CD4-positive, alpha-beta T cell treated with Interleukin-2 at 100 ng/mL for 4 hours (primary cell): Measurements from ENCODE around the gene ZMYM1.
"Not testable (repeated sequence)": the region's sequence is repeated elsewhere in the genome, so short reads cannot be mapped to it uniquely, and the experiment has no call there.

ENCODE experiments used
- DNase-seq: peaks from one replicate; pipeline ENCODE4 v3.0.0-alpha.2; 2020; ENCODE audit warnings: low spot score

Gene ZMYM1

GRCh38 chr1:35076426-35076825 lies 2.8 kb upstream of the ZMYM1 start:
- DNase-seq = not testable (repeated sequence)

GRCh38 chr1:35080171-35080854 lies 1.1 kb downstream of the ZMYM1 start:
- no peak for DNase-seq

- no peak for DNase-seq
Observed at GRCh38 chr1:35085421-35085820, 6.2 kb downstream of the ZMYM1 start.

- DNase-seq = no peak
Observed at GRCh38 chr1:35097224-35097623, 18.0 kb downstream of the ZMYM1 start.

GRCh38 chr1:35111106-35111505 lies 31.9 kb downstream of the ZMYM1 start:
- no peak for DNase-seq

- DNase-seq = no peak
Observed at GRCh38 chr1:35112668-35113067, 33.5 kb downstream of the ZMYM1 start.

- DNase-seq = peak; percentile 20
Observed at GRCh38 chr1:35115459-35116383, 36.5 kb downstream of the ZMYM1 start.

- no peak for DNase-seq
Observed at GRCh38 chr1:35120458-35121133, 41.4 kb downstream of the ZMYM1 start.

- DNase-seq = no peak
Observed at GRCh38 chr1:35122311-35122710, 43.1 kb downstream of the ZMYM1 start.

GRCh38 chr1:35126546-35126945 lies 47.4 kb downstream of the ZMYM1 start:
- no peak for DNase-seq

GRCh38 chr1:35129080-35129479 lies 49.9 kb downstream of the ZMYM1 start:
- DNase-seq = no peak

GRCh38 chr1:35136780-35137179 lies 57.6 kb downstream of the ZMYM1 start:
- no peak for DNase-seq

GRCh38 chr1:35137590-35137989 lies 58.4 kb downstream of the ZMYM1 start:
- DNase-seq = not testable (repeated sequence)

GRCh38 chr1:35142294-35142693 lies 63.1 kb downstream of the ZMYM1 start:
- DNase-seq = not testable (repeated sequence)

GRCh38 chr1:35142728-35143127 lies 63.5 kb downstream of the ZMYM1 start:
- DNase-seq = not testable (repeated sequence)

- DNase-seq = no peak
Observed at GRCh38 chr1:35143737-35144508, 64.7 kb downstream of the ZMYM1 start.

- not testable (repeated sequence) for DNase-seq
Observed at GRCh38 chr1:35145892-35146549, 66.8 kb downstream of the ZMYM1 start.

- no peak for DNase-seq
Observed at GRCh38 chr1:35151220-35151619, 72.0 kb downstream of the ZMYM1 start.

- no peak for DNase-seq
Observed at GRCh38 chr1:35164893-35165292, 85.7 kb downstream of the ZMYM1 start.
